Natural killer cell (primary cell): ENCODE results near the gene SET. TPM values are rescaled to one million over a fixed set of nuclear protein-coding genes. Genes with fewer than 3 reads are reported as not detected.
A peak's percentile ranks its signal among the peaks of the same experiment; 100 is the strongest.

Experiments used
- ATAC-seq, 3 donors: fragments of 150-1000 bp in 2 of 3; fragments of 200-7000 bp in 1 of 3; cut with Tn5 transposase; 1 replicate in 1 of 3; 2 replicates in 2 of 3; pipeline ENCODE4 v1.10.0; 2021; ENCODE audit warnings: mild to moderate bottlenecking in 2 of 3, moderate library complexity in 2 of 3
- DNase-seq, 2 donors: peaks; one replicate each; pipeline versions ENCODE4 v3.0.0 to v3.0.0-alpha.2; 2013 to 2021; ENCODE audit warnings: mixed read lengths in 1 of 2
- H3K27ac ChIP-seq: one replicate; pipeline ENCODE4 v1.5.1; 2013; ENCODE audit warnings: mild to moderate bottlenecking, low read length
- H3K27me3 ChIP-seq: one replicate; pipeline ENCODE4 v1.6.1; 2013; ENCODE audit warnings: low read length; ENCODE audit not compliant: control insufficient read depth, insufficient read depth
- H3K36me3 ChIP-seq: one replicate; pipeline ENCODE4 v1.6.1; 2013; ENCODE audit warnings: low read length; ENCODE audit not compliant: control insufficient read depth, insufficient read depth
- H3K4me1 ChIP-seq: one replicate; pipeline ENCODE4 v1.6.1; 2013; ENCODE audit warnings: low read length; ENCODE audit not compliant: control insufficient read depth, insufficient read depth
- H3K4me3 ChIP-seq: one replicate; pipeline ENCODE4 v1.5.1; 2013; ENCODE audit warnings: low read length
- H3K9me3 ChIP-seq: one replicate; pipeline ENCODE4 v1.6.1; 2013; ENCODE audit warnings: low read length; ENCODE audit not compliant: control insufficient read depth, insufficient read depth
- H3K27ac Mint-ChIP-seq, 2 donors: one replicate each; pipeline ENCODE4 v1.8.0; 2022; ENCODE audit warnings: mild to moderate bottlenecking in 2 of 2, mixed read lengths in 2 of 2, moderate library complexity in 1 of 2
- H3K27me3 Mint-ChIP-seq, 2 donors: one replicate each; pipeline ENCODE4 v1.8.0; 2022; ENCODE audit warnings: low read depth in 2 of 2, mixed read lengths in 2 of 2
- H3K36me3 Mint-ChIP-seq: one replicate; pipeline ENCODE4 v1.8.0; 2022; ENCODE audit warnings: mixed read lengths
- H3K4me1 Mint-ChIP-seq, 2 donors: one replicate each; pipeline ENCODE4 v1.8.0; 2022; ENCODE audit warnings: mixed read lengths in 2 of 2
- H3K4me3 Mint-ChIP-seq: one replicate; pipeline ENCODE4 v1.8.0; 2022; ENCODE audit warnings: mild to moderate bottlenecking, moderate library complexity, mixed read lengths
- H3K9me3 Mint-ChIP-seq, 2 donors: one replicate each; pipeline ENCODE4 v1.8.0; 2022; ENCODE audit warnings: mixed read lengths in 2 of 2
- CTCF ChIP-seq: fragments of 200-600 bp; IDR thresholded peaks from one replicate; pipeline ENCODE4 v1.8.0; 2022; ENCODE audit warnings: antibody characterized with exemption
- WGBS: methylation state at CpG from one replicate; pipeline ENCODE4 v1.1.7; 2013; ENCODE audit warnings: missing lambda C conversion rate; ENCODE audit not compliant: insufficient coverage; 5-methylcytosine and 5-hydroxymethylcytosine counted together
- intact Hi-C: fragments of 100-400 bp; cut with micrococcal nuclease; formaldehyde crosslinking; loops from one replicate; pipeline ENCODE4 v1.14.2; 2022
- total RNA-seq, 4 donors: library from RNA; stranded (reverse); fragments of 120-200 nt in 1 of 4; gene quantifications; one replicate each; pipeline versions ENCODE4 v1.2.3 to v1.2.4, GENCODE V29; 2013 to 2022

The SET gene
- total RNA-seq, 3 donors from 2014 or later (not counting 1 experiment from before 2014, with no cell fraction given) = 331 to 341 (median 334) TPM

GRCh38 chr9:128733256-128733655, 44.2 kb downstream of the SET start:
- H3K4me3 ChIP-seq = no peak overlapping the region
- WGBS = 73% methylated on average over 9 of the region's 9 CpGs
- Mint-ChIP-seq H3K27me3 (no peaks in the 10 kb centered on the region), H3K27ac (no peak overlapping the region), H3K9me3 (no peaks in the 10 kb centered on the region), H3K36me3 (no peaks in the 10 kb centered on the region), H3K4me3 (no peak overlapping the region), H3K4me1 (no peaks in the 10 kb centered on the region)
- H3K4me1 ChIP-seq = no peaks in the 10 kb centered on the region
- intact Hi-C loops = no loop called here
- H3K27ac ChIP-seq = no peak overlapping the region
- no peak for TF ChIP-seq CTCF
- H3K36me3 ChIP-seq = peaks cover 26% of the 10 kb centered on the region
- ATAC-seq (peak in 1 of 3 donors; percentile 26), DNase-seq (peak in 1 of 2 donors; percentile 29)
- no peaks in the 10 kb centered on the region for H3K9me3 ChIP-seq
- H3K27me3 ChIP-seq = no peaks in the 10 kb centered on the region

GRCh38 chr9:128735373-128735772, 46.4 kb downstream of the SET start:
- Histone ChIP-seq H3K9me3 (no peaks in the 10 kb centered on the region), H3K27me3 (no peaks in the 10 kb centered on the region), H3K4me1 (no peaks in the 10 kb centered on the region), H3K4me3 (no peak overlapping the region), H3K36me3 (peaks cover 34% of the 10 kb centered on the region), H3K27ac (no peak overlapping the region)
- no peaks in the 10 kb centered on the region for H3K27me3 Mint-ChIP-seq
- no peak overlapping the region for H3K4me3 Mint-ChIP-seq
- no peak overlapping the region for H3K27ac Mint-ChIP-seq
- 90% methylated on average over 2 of the region's 2 CpGs for WGBS
- no peak for TF ChIP-seq CTCF
- DNase-seq (no peak), ATAC-seq (no peak)
- H3K4me1 Mint-ChIP-seq = no peaks in the 10 kb centered on the region
- intact Hi-C loops = no loop called here
- no peaks in the 10 kb centered on the region for H3K36me3 Mint-ChIP-seq
- H3K9me3 Mint-ChIP-seq = no peaks in the 10 kb centered on the region

- no peak overlapping the region for H3K27ac Mint-ChIP-seq
- H3K9me3 Mint-ChIP-seq = no peaks in the 10 kb centered on the region
- Histone ChIP-seq H3K27ac (no peak overlapping the region), H3K9me3 (no peaks in the 10 kb centered on the region), H3K4me3 (no peak overlapping the region), H3K27me3 (no peaks in the 10 kb centered on the region), H3K36me3 (peaks cover 22% of the 10 kb centered on the region), H3K4me1 (no peaks in the 10 kb centered on the region)
- no peaks in the 10 kb centered on the region for H3K27me3 Mint-ChIP-seq
- DNase-seq (no peak), ATAC-seq (no peak)
- no peak overlapping the region for H3K4me3 Mint-ChIP-seq
- WGBS = 90% methylated on average over 18 of the region's 20 CpGs
- TF ChIP-seq CTCF = no peak
- H3K36me3 Mint-ChIP-seq = no peaks in the 10 kb centered on the region
- no peaks in the 10 kb centered on the region for H3K4me1 Mint-ChIP-seq
- intact Hi-C loops = no loop called here
Observed at GRCh38 chr9:128742401-128742800, 53.4 kb downstream of the SET start.

GRCh38 chr9:128743421-128743820, 54.4 kb downstream of the SET start:
- DNase-seq (no peak), ATAC-seq (no peak)
- Mint-ChIP-seq H3K36me3 (no peaks in the 10 kb centered on the region), H3K4me1 (no peaks in the 10 kb centered on the region), H3K9me3 (no peaks in the 10 kb centered on the region), H3K4me3 (no peak overlapping the region), H3K27me3 (no peaks in the 10 kb centered on the region), H3K27ac (no peak overlapping the region)
- 100% methylated on average over 1 of the region's 1 CpG for WGBS
- no peak overlapping the region for H3K27ac ChIP-seq
- TF ChIP-seq CTCF = no peak
- H3K4me3 ChIP-seq = no peak overlapping the region
- H3K27me3 ChIP-seq = no peaks in the 10 kb centered on the region
- no peaks in the 10 kb centered on the region for H3K9me3 ChIP-seq
- H3K4me1 ChIP-seq = no peaks in the 10 kb centered on the region
- peaks cover 21% of the 10 kb centered on the region for H3K36me3 ChIP-seq
- intact Hi-C loops = no loop called here
